SU-DHL-6 (cell line): ENCODE measurements around the gene C13orf46.

Source experiments
- H2AFZ ChIP-seq: fragments of 200-600 bp; sonication (generic); 2 replicates; pipeline ENCODE4 v1.6.1; 2014; ENCODE audit warnings: low read depth, mild to moderate bottlenecking, moderate library complexity, mixed read lengths, antibody characterized with exemption, low read length; ENCODE audit not compliant: severe bottlenecking
- H3F3A ChIP-seq: fragments of 200-600 bp; shearing (Covaris generic); 2 replicates; pipeline ENCODE4 v1.6.0; 2016; ENCODE audit warnings: antibody characterized with exemption, mild to moderate bottlenecking; ENCODE audit not compliant: insufficient read depth
- H3K27ac ChIP-seq: fragments of 200-600 bp; sonication (generic); 2 replicates; pipeline ENCODE4 v1.5.1; 2016; ENCODE audit warnings: low read depth, mild to moderate bottlenecking, low read length, moderate library complexity, mixed read lengths
- H3K27me3 ChIP-seq: fragments of 200-600 bp; sonication (generic), shearing (Covaris generic); 2 replicates; pipeline ENCODE4 v1.6.0; 2014; ENCODE audit warnings: mild to moderate bottlenecking, low read length
- H3K36me3 ChIP-seq: fragments of 200-600 bp; sonication (generic); 2 replicates; pipeline ENCODE4 v1.6.1; 2014; ENCODE audit warnings: mild to moderate bottlenecking, low read length, mixed read lengths
- H3K4me2 ChIP-seq: fragments of 300-600, 200-600 bp; shearing (Covaris generic), sonication (generic); 2 replicates; pipeline ENCODE4 v1.6.0; 2014; ENCODE audit warnings: low read length, low read depth, mild to moderate bottlenecking; ENCODE audit not compliant: poor library complexity, severe bottlenecking
- H3K4me3 ChIP-seq: fragments of 200-600 bp; sonication (generic); 2 replicates; pipeline ENCODE4 v1.5.1; 2014; ENCODE audit warnings: antibody characterized with exemption, low read length, mild to moderate bottlenecking, mixed read lengths; ENCODE audit not compliant: insufficient read depth, poor library complexity, severe bottlenecking
- H3K79me2 ChIP-seq: fragments of 200-600 bp; sonication (generic); 2 replicates; pipeline ENCODE4 v1.6.1; 2014; ENCODE audit warnings: mild to moderate bottlenecking, low read length, moderate library complexity; ENCODE audit not compliant: insufficient read depth
- H3K9ac ChIP-seq: fragments of 200-600 bp; sonication (generic); 2 replicates; pipeline ENCODE4 v1.7.0; 2014; ENCODE audit warnings: mild to moderate bottlenecking, low read length
- H3K9me2 ChIP-seq: fragments of 200-600 bp; sonication (generic); replicated peaks from 2 replicates; pipeline ENCODE4 v1.6.1; 2014; ENCODE audit warnings: low read length; ENCODE audit not compliant: insufficient read depth
- H3K9me3 ChIP-seq: fragments of 200-600 bp; sonication (generic); 2 replicates; pipeline ENCODE4 v1.6.1; 2014; ENCODE audit warnings: low read length, mixed read lengths; ENCODE audit not compliant: insufficient read depth
- H4K20me1 ChIP-seq: fragments of 200-600 bp; sonication (generic); 2 replicates; pipeline ENCODE4 v1.6.1; 2014; ENCODE audit warnings: low read depth, mild to moderate bottlenecking, antibody characterized with exemption, low read length, moderate library complexity, mixed read lengths
- EZH2phosphoT487 ChIP-seq: fragments of 200-600 bp; sonication (generic), shearing (Covaris generic); conservative IDR thresholded peaks from 2 replicates; pipeline ENCODE4 v1.6.1; 2018; ENCODE audit warnings: mild to moderate bottlenecking, antibody characterized with exemption, low read length, moderate library complexity, mixed read lengths
- TF ChIP-seq, protein P1 (sequence below): fragments of 200-600 bp; sonication (generic); IDR thresholded peaks from one replicate; pipeline ENCODE4 v1.5.1; 2017; ENCODE audit warnings: antibody characterized with exemption, mild to moderate bottlenecking, low read length, moderate library complexity; ENCODE audit not compliant: insufficient read depth, poor library complexity, severe bottlenecking

The C13orf46 gene

DNA sequence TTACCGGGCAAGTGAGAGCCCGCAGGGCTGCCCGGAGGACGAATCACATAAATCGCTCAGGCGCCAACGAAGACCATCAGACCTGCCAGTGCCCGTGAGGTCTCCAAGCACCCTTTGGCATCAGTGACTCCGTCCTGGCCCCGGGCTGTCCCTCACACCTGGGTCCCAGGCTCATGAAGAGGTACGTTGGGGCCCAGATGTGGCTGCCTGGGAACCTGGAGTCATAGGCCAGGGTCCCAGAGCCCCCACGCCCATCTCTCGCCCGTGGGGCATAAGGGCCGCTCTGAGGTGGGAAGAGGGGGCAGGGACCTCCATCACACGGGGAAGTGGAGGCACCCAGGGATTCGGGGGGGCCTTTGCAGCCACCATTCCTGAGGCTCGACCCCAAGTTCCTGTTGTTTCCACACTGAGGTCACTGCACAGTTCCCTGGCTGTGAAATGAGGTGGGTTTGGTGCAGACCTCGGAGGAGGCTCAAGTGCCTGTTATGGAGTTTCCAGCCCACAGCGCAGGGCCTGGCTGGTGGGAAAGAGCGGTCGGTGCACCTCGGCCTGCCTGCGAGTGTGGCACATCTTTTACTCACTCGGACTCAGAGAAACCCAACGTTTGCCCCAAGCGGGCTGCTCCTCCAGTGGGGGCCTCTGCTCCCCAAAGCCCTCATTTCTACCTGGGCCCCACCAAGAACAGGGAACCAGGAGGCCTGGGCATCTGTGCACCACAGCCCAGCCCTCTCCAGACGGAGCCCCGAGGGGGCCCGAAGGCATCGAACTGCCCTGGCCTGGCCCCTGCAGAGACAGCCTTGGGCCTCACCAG is 35.9 kb upstream of the C13orf46 start:
- no peaks in the 10 kb centered on the region for H3K27me3 ChIP-seq
- H3F3A ChIP-seq, result no peaks in the 10 kb centered on the region
- H3K9me3 ChIP-seq, result no peaks in the 10 kb centered on the region
- H3K4me2 ChIP-seq, result no peak overlapping the region
- no peaks in the 10 kb centered on the region for H3K79me2 ChIP-seq
- no peak overlapping the region for H3K9ac ChIP-seq
- H3K4me3 ChIP-seq, result no peak overlapping the region
- H3K27ac ChIP-seq, result no peak overlapping the region
- H3K9me2 ChIP-seq, result no peaks in the 10 kb centered on the region
- H4K20me1 ChIP-seq, result no peaks in the 10 kb centered on the region
- TF ChIP-seq, protein P1, sequence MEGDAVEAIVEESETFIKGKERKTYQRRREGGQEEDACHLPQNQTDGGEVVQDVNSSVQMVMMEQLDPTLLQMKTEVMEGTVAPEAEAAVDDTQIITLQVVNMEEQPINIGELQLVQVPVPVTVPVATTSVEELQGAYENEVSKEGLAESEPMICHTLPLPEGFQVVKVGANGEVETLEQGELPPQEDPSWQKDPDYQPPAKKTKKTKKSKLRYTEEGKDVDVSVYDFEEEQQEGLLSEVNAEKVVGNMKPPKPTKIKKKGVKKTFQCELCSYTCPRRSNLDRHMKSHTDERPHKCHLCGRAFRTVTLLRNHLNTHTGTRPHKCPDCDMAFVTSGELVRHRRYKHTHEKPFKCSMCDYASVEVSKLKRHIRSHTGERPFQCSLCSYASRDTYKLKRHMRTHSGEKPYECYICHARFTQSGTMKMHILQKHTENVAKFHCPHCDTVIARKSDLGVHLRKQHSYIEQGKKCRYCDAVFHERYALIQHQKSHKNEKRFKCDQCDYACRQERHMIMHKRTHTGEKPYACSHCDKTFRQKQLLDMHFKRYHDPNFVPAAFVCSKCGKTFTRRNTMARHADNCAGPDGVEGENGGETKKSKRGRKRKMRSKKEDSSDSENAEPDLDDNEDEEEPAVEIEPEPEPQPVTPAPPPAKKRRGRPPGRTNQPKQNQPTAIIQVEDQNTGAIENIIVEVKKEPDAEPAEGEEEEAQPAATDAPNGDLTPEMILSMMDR, result no peak
- TF ChIP-seq EZH2phosphoT487, result no peak
- H3K36me3 ChIP-seq, result no peaks in the 10 kb centered on the region
- no peak overlapping the region for H2AFZ ChIP-seq

DNA sequence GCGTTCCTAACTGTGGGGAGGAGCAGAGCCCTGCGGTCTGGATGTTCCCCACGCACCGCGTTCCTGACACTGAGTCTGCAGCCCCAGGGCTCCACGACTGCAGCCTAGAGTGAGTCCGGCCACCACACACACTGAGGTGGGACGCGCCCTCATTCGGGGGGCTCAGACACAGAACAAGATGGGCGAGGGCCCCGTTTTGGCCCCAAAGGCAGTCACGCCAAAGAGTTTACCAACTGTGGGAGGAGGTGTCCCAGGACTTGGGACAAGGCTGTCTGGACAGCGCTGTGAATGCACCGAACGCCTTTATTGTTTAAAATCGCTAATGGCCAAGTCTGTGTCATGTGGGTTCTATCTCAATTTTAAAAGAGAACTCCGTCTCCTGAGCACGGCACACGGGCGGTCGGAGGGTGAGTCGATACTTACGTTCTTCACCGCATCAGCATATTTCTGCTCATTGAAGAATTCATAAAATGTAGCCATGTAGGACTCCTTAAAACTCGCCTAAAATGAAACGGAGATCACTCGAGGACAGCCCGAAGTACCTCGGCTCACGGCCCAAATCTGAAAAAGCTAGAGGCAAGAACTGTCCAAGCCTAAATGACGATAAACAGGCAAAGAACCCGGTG is 35.2 kb upstream of the C13orf46 start:
- Histone ChIP-seq H3K4me2 (no peak overlapping the region), H3K4me3 (no peak overlapping the region), H3K9me2 (no peaks in the 10 kb centered on the region), H3K9me3 (no peaks in the 10 kb centered on the region), H4K20me1 (no peaks in the 10 kb centered on the region), H3K79me2 (no peaks in the 10 kb centered on the region), H3K36me3 (no peaks in the 10 kb centered on the region), H3K27ac (no peak overlapping the region), H3K27me3 (no peaks in the 10 kb centered on the region), H2AFZ (no peak overlapping the region), H3K9ac (no peak overlapping the region), H3F3A (no peaks in the 10 kb centered on the region)
- TF ChIP-seq EZH2phosphoT487, result no peak
- TF ChIP-seq, protein P1, result no peak

DNA sequence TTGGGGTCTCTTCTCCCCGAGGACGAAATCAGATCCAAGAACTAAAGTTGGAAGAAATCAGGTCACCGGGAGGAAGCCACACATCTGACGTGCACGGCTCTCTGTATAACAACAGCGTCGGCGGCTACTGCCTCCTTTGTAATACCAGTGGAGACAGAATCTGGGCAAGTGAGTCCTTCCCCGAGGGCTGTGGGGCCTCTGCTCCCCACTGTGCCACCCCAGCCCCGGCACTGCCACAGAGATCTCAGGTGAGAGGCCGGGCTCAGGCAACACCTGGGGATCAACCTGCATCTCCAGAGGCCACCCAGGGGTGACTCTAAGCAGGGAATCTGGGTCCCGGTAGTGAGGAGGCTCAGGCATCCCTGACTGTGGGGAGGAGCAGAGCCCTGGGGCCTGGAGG is 33.7 kb upstream of the C13orf46 start:
- H3K4me3 ChIP-seq, result no peak overlapping the region
- H3K27me3 ChIP-seq, result no peaks in the 10 kb centered on the region
- no peaks in the 10 kb centered on the region for H3K79me2 ChIP-seq
- H3K9ac ChIP-seq, result no peak overlapping the region
- TF ChIP-seq EZH2phosphoT487, result no peak
- TF ChIP-seq, protein P1, result no peak
- no peak overlapping the region for H3K27ac ChIP-seq
- H3K9me3 ChIP-seq, result no peaks in the 10 kb centered on the region
- no peaks in the 10 kb centered on the region for H4K20me1 ChIP-seq
- no peaks in the 10 kb centered on the region for H3F3A ChIP-seq
- H3K4me2 ChIP-seq, result no peak overlapping the region
- H3K36me3 ChIP-seq, result no peaks in the 10 kb centered on the region
- H3K9me2 ChIP-seq, result no peaks in the 10 kb centered on the region
- H2AFZ ChIP-seq, result no peak overlapping the region
